ENCODE data around the gene PRTN3.
A peak's percentile ranks its signal among the peaks of the same experiment; 100 is the strongest.
"Not testable (repeated sequence)": the region's sequence is repeated elsewhere in the genome, so short reads cannot be mapped to it uniquely, and the experiment has no call there.

PRTN3 gene

DNA sequence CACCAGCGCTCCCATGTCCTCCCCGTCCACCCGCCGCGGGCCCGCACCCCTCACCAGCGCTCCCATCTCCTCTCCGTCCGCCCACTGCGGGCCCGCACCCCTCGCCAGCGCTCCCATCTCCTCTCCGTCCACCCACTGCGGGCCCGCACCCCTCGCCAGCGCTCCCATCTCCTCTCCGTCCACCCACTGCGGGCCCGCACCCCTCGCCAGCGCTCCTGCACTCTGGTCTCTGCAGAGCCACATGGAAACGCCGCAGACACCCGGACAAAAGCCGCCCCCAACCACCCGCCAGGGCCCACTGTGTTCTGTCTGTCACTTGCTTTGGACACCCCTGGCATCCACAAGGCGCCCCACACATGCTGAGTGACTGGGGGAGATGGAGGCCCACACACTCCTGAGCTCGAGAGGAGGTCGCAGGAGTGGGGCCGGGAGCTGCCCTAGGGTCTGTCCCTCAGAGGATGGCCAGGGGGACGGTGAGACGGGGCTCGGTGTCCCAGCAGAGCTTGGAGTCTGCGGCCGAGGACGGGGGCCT is 26.0 kb downstream of the PRTN3 start:
- DNase-seq (ENCODE audit: low read depth in 3 of 3): no peak

DNA sequence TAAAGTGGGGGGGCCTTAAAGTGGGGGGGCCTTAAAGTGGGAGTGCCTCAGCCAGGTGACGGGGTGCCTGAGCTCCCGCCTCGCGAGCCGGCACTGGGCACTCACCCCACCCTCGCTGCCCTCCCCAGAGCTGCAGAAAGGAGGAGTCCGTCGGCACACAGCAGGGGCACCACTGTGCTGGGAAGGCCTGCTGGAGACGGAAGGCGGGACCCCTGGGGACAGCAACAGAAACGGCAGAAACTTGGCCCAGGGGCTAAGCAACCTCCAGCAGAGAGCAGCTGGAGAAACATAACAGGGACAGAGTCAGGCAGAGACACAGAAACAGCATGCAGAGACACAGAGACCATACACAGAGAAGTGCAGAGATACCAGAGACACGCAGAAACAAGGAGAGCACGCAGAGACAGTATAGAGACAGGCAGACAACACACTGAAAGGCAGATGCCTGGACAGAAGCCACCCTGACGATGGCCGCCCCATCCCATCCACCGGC is 26.5 kb downstream of the PRTN3 start:
- no peak for DNase-seq (ENCODE audit: low read depth in 3 of 3)

GRCh38 chr19:867855-868457 is 27.2 kb downstream of the PRTN3 start:
- no peak for DNase-seq (ENCODE audit: low read depth in 3 of 3)

DNA sequence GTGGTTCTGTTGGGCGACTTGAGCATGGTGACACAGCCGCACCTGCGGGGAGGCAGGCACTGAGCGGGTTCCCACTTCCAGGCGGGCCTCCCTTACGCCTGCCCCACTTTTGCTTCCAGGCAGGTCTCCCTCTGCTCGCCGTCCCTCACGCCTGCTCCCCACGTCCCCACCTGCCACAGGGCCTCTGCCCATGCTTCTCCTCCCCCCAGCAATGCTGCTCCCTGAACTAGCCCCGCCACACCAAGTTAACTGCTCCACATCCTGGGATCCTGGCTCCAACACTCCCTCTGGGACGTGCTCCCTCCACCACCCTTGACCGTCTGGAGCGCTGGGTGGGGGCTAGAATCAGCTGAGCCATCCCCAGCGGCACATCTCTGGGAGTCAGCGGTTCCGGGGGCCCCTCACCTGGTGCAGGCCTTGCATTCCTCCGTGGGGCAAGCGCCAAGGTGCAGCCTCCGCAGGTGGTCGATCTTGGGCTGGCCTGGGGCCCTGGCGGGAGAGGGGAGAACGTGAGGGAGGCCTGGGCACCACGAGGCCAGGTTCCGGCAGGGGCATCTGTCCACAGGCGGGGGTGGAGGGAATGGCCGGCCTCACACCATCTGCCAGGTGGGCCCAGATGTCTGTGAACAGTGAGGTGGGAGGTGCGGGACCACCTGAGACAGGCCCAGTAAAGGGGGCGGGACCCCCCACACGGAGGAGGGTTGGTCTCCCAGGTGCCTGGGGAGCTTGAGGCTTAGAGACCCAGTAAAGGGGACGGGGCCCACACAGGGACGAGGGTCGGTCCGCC is 27.9 kb downstream of the PRTN3 start:
- DNase-seq (ENCODE audit: low read depth in 3 of 3): no peak

DNA sequence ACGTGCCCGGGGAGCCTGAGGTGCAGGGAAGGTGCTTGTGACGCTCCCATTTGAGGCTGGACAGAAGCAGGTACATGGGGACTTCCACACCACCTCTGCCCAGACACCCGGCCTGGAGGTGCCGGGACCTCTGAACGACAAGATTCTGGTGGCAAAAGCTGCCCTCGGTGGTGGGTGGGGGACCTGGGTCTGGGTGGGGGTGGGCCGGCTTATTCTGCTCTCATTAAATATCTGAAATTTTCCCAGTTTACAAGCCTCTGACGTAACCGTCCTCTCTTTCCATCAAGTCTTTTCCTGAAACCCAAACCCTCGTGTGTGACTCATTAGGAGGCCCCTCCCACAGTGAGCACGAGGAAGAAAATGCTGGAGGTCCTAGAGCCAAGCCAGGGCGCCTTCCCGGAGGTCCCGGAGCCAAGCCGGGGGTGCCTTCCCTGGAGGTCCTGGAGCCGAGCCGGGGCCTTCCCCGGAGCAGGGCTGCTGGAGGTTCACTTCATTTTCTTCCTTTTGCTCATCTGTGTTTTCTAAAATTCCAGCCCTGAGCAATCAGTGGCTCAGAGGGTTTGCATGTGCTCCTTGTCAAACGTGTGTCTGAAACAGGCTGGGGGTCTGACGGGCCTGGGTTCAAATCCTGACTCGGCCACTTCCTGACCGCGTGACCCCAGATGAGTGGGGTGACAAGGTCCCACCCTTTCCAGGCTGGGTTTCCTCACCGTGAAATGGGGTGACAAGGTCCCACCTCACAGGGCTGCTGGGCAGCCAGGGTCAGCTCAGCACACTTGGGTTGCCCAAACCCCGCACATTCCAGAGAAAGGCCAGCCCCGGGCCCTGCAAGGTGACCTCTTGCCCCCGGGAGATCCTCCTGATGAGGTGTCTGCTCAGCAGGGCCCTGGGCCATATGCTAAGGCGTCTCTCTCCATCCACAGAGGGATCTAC is 28.7 kb downstream of the PRTN3 start:
- no peak for DNase-seq (ENCODE audit: low read depth in 3 of 3)

DNA sequence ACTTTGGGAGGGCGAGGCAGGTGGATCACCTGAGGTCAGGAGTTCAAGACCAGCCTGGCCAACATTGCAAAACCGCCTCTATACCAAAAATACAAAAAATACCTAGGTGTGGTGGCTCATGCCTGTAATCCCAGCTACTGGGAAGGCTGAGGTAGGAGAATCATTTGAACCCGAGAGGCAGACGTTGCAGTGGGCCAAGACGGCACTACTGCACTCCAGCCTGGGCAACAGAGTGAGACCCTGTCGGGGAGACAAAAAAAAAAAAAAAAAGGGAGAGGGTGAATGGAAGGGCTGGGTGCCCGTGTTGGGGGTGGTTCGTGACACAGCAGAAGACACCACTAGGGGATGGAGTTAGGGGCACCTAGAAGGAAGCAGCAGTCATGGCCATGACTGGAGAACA is 29.5 kb downstream of the PRTN3 start:
- DNase-seq (ENCODE audit: low read depth in 3 of 3): no peak

DNA sequence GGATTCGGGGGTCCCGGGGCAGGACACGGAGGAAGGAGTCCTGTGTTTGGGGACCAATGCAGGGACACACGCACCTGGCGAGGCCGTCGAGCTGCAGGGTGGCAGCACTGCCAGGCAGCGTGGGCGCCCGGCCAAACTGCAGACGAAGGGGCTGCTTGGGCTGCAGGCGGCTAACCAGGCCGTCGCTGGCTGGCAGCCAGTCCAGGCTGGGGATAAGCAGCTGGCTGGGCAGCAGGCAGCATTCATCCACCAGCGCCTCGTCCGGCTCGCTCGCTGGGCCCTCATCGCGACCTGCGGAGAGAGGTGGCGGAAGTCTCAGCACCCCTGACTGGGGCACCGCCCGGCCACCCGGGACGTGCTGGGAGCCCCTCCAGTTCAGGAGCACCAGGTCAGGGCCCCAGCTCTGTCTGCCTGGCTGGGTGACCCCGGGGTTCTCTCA is 30.2 kb downstream of the PRTN3 start:
- no peak for DNase-seq (ENCODE audit: low read depth in 3 of 3)

DNA sequence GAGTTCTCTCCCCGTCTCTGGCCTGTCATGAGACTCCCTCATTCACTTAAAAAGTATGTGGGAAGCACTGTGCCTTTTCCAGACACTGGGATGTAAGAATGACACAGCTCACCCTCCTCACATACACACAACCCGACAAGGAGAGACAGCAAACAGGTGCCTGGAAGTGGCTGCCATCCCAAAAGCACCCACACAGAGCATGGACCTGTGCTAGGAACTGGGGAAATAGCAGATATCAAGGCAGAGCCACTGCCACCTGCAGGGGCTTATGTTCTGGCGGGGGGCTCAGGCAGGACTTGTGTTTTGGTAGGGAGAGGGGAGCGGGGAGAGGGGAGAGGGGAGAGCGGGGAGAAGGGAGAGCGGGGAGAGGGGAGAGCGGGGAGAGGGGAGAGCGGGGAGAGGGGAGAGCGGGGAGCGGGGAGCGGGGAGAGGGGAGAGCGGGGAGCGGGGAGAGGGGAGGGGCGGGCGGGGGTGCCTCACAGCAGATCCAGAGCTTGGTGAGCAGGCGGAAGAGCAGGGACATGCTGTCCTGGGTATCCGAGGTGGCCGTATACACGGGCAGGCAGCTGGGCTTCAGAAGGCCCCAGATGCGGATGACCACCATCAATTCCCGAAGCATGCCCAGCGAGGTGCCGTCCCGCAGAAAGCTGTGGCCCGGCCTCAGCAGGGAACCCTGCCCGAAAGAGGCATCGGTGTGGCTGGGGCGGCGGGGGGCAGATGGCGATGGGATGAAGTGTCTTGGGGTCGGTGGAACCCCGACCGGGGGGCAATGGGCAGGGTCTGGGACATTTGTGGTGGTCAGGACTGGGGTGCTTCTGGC is 30.9 kb downstream of the PRTN3 start:
- DNase-seq (ENCODE audit: low read depth in 3 of 3): no peak

DNA sequence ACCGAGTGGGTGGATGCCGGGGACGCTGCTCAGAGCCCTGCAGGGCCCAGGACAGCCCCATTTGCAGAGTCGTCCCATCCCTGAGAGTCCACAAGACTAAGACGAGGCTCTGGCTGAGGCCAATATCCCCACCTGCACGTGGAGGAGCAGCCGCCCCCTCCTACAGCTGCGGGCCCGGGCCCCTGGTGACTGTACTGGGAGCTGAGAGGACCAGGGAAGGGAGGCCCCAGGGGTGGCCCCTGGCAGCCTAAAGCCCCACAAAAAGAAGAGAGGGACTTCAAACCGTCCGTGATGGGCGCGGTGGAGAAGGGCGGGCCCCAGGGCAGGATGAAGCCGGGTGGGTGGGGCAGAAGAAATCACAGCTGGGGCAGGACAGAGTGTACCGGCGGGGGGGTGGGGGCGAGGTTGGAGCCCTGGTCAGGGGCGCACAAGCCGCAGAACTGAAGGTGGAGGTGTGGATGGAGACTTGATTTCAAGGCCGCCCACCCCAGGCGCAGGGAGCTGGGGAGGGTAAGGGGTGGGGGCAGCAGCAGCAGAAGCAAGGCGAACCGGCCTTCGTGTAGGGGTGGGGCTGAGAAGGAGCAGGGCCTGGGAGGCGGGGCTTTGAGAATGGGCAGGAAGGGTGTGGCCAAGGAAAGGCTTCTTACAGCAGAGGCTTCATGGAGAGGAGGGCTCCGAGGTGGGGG is 31.6 kb downstream of the PRTN3 start:
- peak; percentile 51 to 79 (median 56) for DNase-seq (ENCODE audit: low read depth in 3 of 3)

DNA sequence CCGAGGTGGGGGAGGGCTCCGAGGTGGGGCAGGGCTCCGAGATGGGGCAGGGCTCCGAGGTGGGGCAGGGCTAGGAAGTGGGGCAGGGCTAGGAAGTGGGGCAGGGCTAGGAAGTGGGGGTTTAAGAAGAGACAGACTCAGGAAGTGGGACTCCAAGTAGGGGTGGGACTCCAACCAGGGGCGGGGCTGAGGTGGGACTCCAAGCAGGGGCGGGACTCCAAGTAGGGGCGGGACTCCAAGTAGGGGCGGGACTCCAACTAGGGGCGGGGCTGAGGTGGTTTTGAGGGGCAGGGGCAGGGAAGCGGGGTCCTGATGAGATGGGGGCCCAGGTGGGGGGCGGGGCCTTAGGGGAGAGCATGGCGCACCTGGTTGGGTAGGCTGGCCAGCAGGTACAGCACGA is 32.3 kb downstream of the PRTN3 start:
- DNase-seq (ENCODE audit: low read depth in 3 of 3): peak in 2 of 3 experiments; percentile 43 to 64

DNA sequence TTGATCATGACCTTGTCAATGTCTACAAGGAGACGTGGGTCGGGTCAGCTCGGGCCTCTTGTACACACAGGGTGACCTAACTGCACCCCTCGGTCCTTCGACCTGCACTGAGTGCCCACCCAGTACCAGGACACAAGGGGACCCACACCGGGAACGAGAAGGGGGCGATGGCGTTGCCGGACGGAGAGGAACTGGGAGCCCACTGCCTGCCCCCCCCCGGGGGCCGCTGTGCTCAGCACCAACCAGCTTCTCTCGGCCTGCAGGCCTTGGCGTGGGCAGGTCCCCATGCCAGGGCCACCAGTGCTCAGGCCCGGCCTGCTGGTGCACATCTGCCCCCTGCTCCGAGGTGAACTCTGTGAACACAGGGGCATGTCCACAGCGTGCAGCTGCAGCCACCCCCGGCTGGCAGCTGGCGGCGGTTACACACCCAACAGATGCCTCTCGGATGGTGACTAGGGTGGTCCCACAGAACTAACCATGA is 32.8 kb downstream of the PRTN3 start:
- no peak for DNase-seq (ENCODE audit: low read depth in 3 of 3)

DNA sequence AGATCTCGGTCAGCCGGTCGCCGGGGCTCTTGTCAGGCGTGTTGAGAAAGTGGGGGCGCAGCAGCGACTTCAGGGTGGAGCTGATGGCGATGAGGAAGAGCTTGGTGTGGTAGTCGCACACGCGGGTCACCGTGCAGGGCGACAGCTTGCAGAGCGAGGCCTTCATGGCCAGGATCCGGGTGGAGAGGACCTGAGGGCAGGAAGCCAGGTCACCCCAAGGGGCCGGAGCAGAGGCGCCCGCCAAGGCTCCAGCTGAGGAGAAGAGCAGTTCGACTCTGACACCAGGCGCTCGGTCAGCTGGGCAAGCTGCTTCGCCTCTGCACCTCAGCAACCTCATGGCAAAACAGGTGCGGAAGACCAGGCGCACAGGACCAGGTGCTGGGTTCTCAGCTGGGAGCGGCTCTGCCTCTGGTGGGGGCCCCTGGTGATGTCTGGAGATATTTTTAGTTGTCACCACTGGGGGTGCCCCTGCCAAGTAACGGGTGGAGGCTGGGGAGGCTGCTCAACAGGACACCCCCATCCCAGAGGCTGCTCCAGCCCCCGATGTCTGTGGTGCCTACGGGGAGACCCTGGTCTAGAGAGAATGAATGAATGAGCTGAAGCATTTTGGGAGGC is 34.6 kb downstream of the PRTN3 start:
- DNase-seq (ENCODE audit: low read depth in 3 of 3): no peak

- no peak for DNase-seq (ENCODE audit: low read depth in 3 of 3)
Measured at GRCh38 chr19:876089-876488, 35.3 kb downstream of the PRTN3 start.

DNA sequence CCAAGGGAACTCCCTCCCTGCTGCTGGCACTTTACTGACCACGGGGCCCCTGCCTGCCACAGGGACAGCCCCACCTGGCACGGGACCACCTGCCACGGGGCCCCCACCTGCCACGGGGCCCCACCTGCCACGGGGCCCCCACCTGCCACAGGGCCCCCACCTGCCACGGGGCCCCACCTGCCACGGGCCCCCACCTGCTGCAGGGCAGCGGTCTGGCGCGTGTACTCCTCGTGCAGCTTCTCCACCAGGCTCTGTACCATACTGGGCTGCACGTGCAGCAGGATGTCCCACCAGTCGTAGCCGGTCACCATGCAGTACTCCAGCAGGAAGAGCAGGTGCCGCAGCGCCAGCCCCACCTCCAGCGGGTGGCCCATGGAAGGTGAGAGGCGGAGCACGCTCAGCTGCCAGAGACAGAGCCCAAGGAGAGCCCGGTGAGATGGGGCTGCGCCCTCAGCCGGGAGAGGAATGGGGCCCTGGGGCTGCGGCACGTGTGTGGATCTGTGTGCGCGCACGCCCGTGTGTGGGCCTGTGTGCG is 36.0 kb downstream of the PRTN3 start:
- no peak for DNase-seq (ENCODE audit: low read depth in 3 of 3)

DNA sequence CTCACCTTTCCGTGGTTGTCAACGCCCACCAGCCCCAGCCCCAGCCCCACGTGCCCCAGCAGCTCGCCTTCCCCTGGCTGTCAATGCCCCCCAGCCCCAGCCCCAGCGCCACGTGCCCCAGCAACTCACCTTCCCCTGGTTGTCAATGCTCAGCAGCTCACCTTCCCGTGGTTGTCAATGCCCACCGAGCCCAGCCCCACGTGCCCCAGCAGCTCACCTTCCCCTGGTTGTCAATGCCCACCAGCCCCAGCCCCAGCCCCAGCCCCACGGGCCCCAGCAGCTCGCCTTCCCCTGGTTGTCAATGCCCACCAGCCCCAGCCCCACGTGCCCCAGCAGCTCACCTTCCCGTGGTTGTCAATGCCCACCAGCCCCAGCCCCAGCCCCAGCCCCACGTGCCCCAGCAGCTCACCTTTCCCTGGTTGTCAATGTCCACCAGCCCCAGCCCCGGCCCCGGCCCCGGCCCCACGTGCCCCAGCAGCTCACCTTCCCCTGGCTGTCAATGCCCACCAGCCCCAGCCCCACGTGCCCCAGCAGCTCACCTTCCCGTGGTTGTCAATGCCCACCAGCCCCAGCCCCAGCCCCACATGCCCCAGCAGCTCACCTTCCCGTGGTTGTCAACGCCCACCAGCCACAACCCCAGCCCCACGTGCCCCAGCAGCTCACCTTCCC is 37.3 kb downstream of the PRTN3 start:
- DNase-seq (ENCODE audit: low read depth in 3 of 3): not testable (repeated sequence)

- DNase-seq (ENCODE audit: low read depth in 3 of 3): not testable (repeated sequence)
Measured at GRCh38 chr19:878751-879561, 38.2 kb downstream of the PRTN3 start.

DNA sequence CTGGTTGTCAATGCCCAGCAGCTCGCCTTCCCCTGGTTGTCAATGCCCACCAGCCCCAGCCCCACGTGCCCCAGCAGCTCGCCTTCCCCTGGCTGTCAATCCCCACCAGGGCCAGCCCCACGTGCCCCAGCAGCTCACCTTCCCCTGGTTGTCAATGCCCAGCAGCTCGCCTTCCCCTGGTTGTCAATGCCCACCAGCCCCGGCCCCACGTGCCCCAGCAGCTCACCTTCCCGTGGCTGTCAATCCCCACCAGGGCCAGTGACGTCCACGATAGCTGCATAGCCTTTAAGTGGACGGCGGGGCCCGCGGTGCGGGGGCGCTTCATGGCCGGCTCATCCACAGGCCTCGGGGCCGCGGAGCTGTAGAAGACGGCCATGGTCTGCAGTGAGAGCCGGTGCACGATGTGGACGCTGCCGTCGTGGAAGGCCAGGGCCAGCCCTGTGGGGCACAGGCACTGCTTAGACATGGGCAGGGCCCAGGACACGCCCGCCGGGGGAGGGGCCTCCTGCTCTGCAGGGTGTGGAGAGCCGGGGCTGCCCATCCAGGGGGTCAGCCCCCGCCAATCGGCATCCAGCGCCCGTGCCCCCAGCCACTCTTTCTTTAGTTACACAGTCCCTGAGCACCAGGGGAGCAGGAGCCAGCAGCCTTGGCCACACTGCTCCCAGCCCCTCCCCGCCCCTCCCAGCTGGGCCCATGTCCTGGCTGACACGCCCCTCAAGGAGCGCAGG is 39.1 kb downstream of the PRTN3 start:
- DNase-seq (ENCODE audit: low read depth in 3 of 3): no peak

Measured in stimulated activated CD4-positive, alpha-beta T cell treated with anti-CD3 and anti-CD28 coated beads, TNF-alpha, amount 100 ng/mL, for 24 hours (primary cell).